Omental fat pad (tissue), 4 donors: ENCODE results near the gene HNRNPK. TPM values are rescaled to one million over a fixed set of nuclear protein-coding genes. Genes with fewer than 3 reads are reported as not detected.

ENCODE experiments used
- ATAC-seq: fragments of 150-250 bp; one replicate; pipeline ENCODE4 v1.9.1; 2016; ENCODE audit warnings: mild to moderate bottlenecking, moderate library complexity; ENCODE audit not compliant: low FRiP score
- DNase-seq: peaks from one replicate; pipeline ENCODE4 v3.0.0-alpha.2; 2019; ENCODE audit warnings: low spot score
- CTCF ChIP-seq, 3 donors: fragments of 450-650 bp; IDR thresholded peaks; one replicate each; pipeline ENCODE4 v1.5.1; 2016 to 2017; ENCODE audit warnings: antibody characterized with exemption in 3 of 3, mild to moderate bottlenecking in 3 of 3, moderate library complexity in 2 of 3
- total RNA-seq, 4 donors: library from RNA; depleted of rRNA; stranded (reverse); fragments of >200 nt; gene quantifications; one replicate each; pipeline ENCODE4 v1.1.0, GENCODE V29; 2016

Gene HNRNPK
- total RNA-seq, 4 donors from 2014 or later: 417 to 565 (median 429) TPM

GRCh38 chr9:83966209-83966582, 13.8 kb downstream of the HNRNPK start:
- no peak for ATAC-seq
- no peak for TF ChIP-seq CTCF (IDR thresholded peaks at IDR 0.05)
- DNase-seq: no peak

GRCh38 chr9:83965350-83966208, 14.4 kb downstream of the HNRNPK start:
- TF ChIP-seq CTCF (IDR thresholded peaks at IDR 0.05): no peak
- DNase-seq: no peak
- ATAC-seq: no peak

- DNase-seq (no peak), ATAC-seq (no peak)
- no peak for TF ChIP-seq CTCF (IDR thresholded peaks at IDR 0.05)
Measured at GRCh38 chr9:83964973-83965349, 15.1 kb downstream of the HNRNPK start.

GRCh38 chr9:83962165-83962564, 17.9 kb downstream of the HNRNPK start:
- no peak for TF ChIP-seq CTCF (IDR thresholded peaks at IDR 0.05)

GRCh38 chr9:83960991-83961390, 19.0 kb downstream of the HNRNPK start:
- ATAC-seq (no peak), DNase-seq (no peak)

More at GRCh38 chr9:83962165-83962564, 17.9 kb downstream of the HNRNPK start:
- DNase-seq (no peak), ATAC-seq (no peak)

GRCh38 chr9:83959061-83959460, 21.0 kb downstream of the HNRNPK start:
- no peak for DNase-seq
- TF ChIP-seq CTCF (IDR thresholded peaks at IDR 0.05): no peak
- no peak for ATAC-seq

More at GRCh38 chr9:83960991-83961390, 19.0 kb downstream of the HNRNPK start:
- no peak for TF ChIP-seq CTCF (IDR thresholded peaks at IDR 0.05)

GRCh38 chr9:83957248-83957513, 22.8 kb downstream of the HNRNPK start:
- DNase-seq (no peak), ATAC-seq (no peak)
- no peak for TF ChIP-seq CTCF (IDR thresholded peaks at IDR 0.05)
